HCT116 (cell line): Measurements from ENCODE around the gene OBSCN. TPM values are rescaled to one million over a fixed set of nuclear protein-coding genes. Genes with fewer than 3 reads are reported as not detected.

Source experiments
- ATAC-seq: fragments of 200-7000 bp; cut with Tn5 transposase; 2 replicates; pipeline ENCODE4 v1.9.1; 2020; ENCODE audit warnings: mild to moderate bottlenecking, moderate library complexity
- BruUV-seq: library from RNA; stranded (reverse); fragments of 400-500 nt; replicated peaks from 2 replicates; lab custom pipeline; 2021; lab: Mats Ljungman, UMichigan
- CTCF ChIA-PET: fragments of 300-600 bp; sonication (Branson Sonifier 250); formaldehyde crosslinking; loops from one replicate; lab custom pipeline; 2021; ENCODE audit warnings: antibody characterized with exemption; lab: Charles Lee
- POLR2A ChIA-PET: fragments of 300-600, 350-600 bp; sonication (Branson Sonifier 250); formaldehyde crosslinking; loops from one replicate; lab custom pipeline; 2021; ENCODE audit warnings: antibody characterized with exemption; lab: Charles Lee
- RAD21 ChIA-PET, 2 experiments: fragments of 300-600 bp; sonication (Branson Sonifier 250); formaldehyde crosslinking; loops; one replicate each; lab custom pipeline; 2023; ENCODE audit warnings: low total read pairs in 2 of 2; ENCODE audit not compliant: uncharacterized antibody in 2 of 2, unreplicated experiment in 2 of 2, low non-redundant PET in 1 of 2; lab: Charles Lee
- DNase-seq: peaks from one replicate; pipeline ENCODE4 v3.0.0-alpha.2; 2010; ENCODE audit warnings: low read depth, low spot score
- H2AFZ ChIP-seq: fragments of 200-600 bp; shearing (Covaris generic), sonication (generic); 2 replicates; pipeline ENCODE4 v1.6.1; 2017; ENCODE audit warnings: low read depth, mixed run types, mixed read lengths, antibody characterized with exemption, low read length; ENCODE audit not compliant: poor library complexity, severe bottlenecking
- H3K27ac ChIP-seq: 2 replicates; pipeline ENCODE4 v1.5.1; 2012; ENCODE audit warnings: low read depth, low read length
- H3K27me3 ChIP-seq: fragments of 200-600 bp; sonication (generic); 2 replicates; pipeline ENCODE4 v1.6.1; 2016; ENCODE audit warnings: mixed run types, low read length, mixed read lengths; ENCODE audit not compliant: insufficient read depth
- H3K36me3 ChIP-seq, 2 experiments: fragments of 200-500 bp in 1 of 2; fragments of 200-600 bp in 1 of 2; sonication (Bioruptor generic) in 1 of 2; sonication (generic) in 1 of 2; 2 replicates each; pipeline versions ENCODE4 v1.5.1 to v1.6.1; 2014 to 2016; ENCODE audit warnings: low read length in 2 of 2, inconsistent platforms in 1 of 2, mixed read lengths in 1 of 2, mixed run types in 1 of 2; ENCODE audit not compliant: insufficient read depth in 2 of 2, control insufficient read depth in 1 of 2
- H3K4me1 ChIP-seq, 2 experiments: fragments of 200-600 bp in 1 of 2; sonication (generic) in 1 of 2; 2 replicates each; pipeline versions ENCODE4 v1.5.1 to v1.6.1; 2012 to 2017; ENCODE audit warnings: low read length in 2 of 2, inconsistent platforms in 1 of 2, mild to moderate bottlenecking in 1 of 2, mixed read lengths in 1 of 2, mixed run types in 1 of 2, moderate library complexity in 1 of 2; ENCODE audit not compliant: insufficient read depth in 2 of 2, control insufficient read depth in 1 of 2
- H3K4me2 ChIP-seq: fragments of 200-600 bp; sonication (generic); 2 replicates; pipeline ENCODE4 v1.6.1; 2017; ENCODE audit warnings: mixed run types, low read length, mixed read lengths
- H3K4me3 ChIP-seq, 2 experiments: fragments of 200-600 bp in 1 of 2; sonication (generic) in 1 of 2; replicated peaks in 1 of 2; 2 replicates each; pipeline ENCODE4 v1.5.1; 2011 to 2016; ENCODE audit warnings: low read length in 2 of 2, control low read depth in 1 of 2, low read depth in 1 of 2, mild to moderate bottlenecking in 1 of 2, mixed read lengths in 1 of 2, mixed run types in 1 of 2
- H3K79me2 ChIP-seq: fragments of 200-600 bp; sonication (generic); 2 replicates; pipeline ENCODE4 v1.6.1; 2017; ENCODE audit warnings: mild to moderate bottlenecking, mixed run types, low read length, moderate library complexity, mixed read lengths; ENCODE audit not compliant: insufficient read depth
- H3K9ac ChIP-seq: fragments of 200-600 bp; sonication (generic); 2 replicates; pipeline ENCODE4 v1.6.1; 2016; ENCODE audit warnings: low read length, mixed read lengths
- H3K9me2 ChIP-seq: fragments of 200-600 bp; sonication (generic), shearing (Covaris generic); 2 replicates; pipeline ENCODE4 v1.6.1; 2017; ENCODE audit warnings: mixed run types, mild to moderate bottlenecking, moderate library complexity; ENCODE audit not compliant: insufficient read depth
- H3K9me3 ChIP-seq, 2 experiments: fragments of 200-500 bp in 1 of 2; fragments of 200-600 bp in 1 of 2; sonication (Bioruptor generic) in 1 of 2; sonication (generic) in 1 of 2; 2 replicates each; pipeline ENCODE4 v1.6.1; 2014 to 2017; ENCODE audit warnings: low read length in 2 of 2, mixed read lengths in 2 of 2, inconsistent platforms in 1 of 2, low read depth in 1 of 2, mild to moderate bottlenecking in 1 of 2, mixed run types in 1 of 2, moderate library complexity in 1 of 2; ENCODE audit not compliant: control insufficient read depth in 1 of 2, insufficient read depth in 1 of 2
- H4K20me1 ChIP-seq: fragments of 200-600 bp; sonication (generic), shearing (Covaris generic); 2 replicates; pipeline ENCODE4 v1.6.1; 2017; ENCODE audit warnings: mixed run types, mild to moderate bottlenecking, moderate library complexity; ENCODE audit not compliant: insufficient read depth
- CBX3 ChIP-seq: IDR thresholded peaks from 2 replicates; pipeline ENCODE4 v1.6.1; 2012; ENCODE audit warnings: low read depth
- CEBPB ChIP-seq: IDR thresholded peaks from 2 replicates; pipeline ENCODE4 v1.6.1; 2012; ENCODE audit warnings: low read depth
- EGR1 ChIP-seq: IDR thresholded peaks from 2 replicates; pipeline ENCODE4 v1.6.1; 2012; ENCODE audit warnings: low read depth
- ELF1 ChIP-seq: IDR thresholded peaks from 2 replicates; pipeline ENCODE4 v1.6.1; 2012; ENCODE audit warnings: low read depth, borderline replicate concordance
- EZH2phosphoT487 ChIP-seq: fragments of 200-600 bp; IDR thresholded peaks from 2 replicates; pipeline ENCODE4 v1.6.1; 2018; ENCODE audit warnings: antibody characterized with exemption, borderline replicate concordance
- FOSL1 ChIP-seq: IDR thresholded peaks from 2 replicates; pipeline ENCODE4 v1.6.1; 2012; ENCODE audit warnings: low read depth
- POLR2A ChIP-seq: IDR thresholded peaks from 2 replicates; pipeline ENCODE4 v1.7.0; 2011; ENCODE audit warnings: borderline replicate concordance; ENCODE audit not compliant: insufficient read depth, insufficient read length; ENCODE audit errors: extremely low read depth
- POLR2AphosphoS5 ChIP-seq: IDR thresholded peaks from 2 replicates; pipeline ENCODE4 v1.6.1; 2011; ENCODE audit warnings: mild to moderate bottlenecking, low read depth, low read length, moderate library complexity
- RAD21 ChIP-seq: IDR thresholded peaks from 2 replicates; pipeline ENCODE4 v1.6.1; 2012; ENCODE audit warnings: low read depth, mild to moderate bottlenecking
- SIN3A ChIP-seq: IDR thresholded peaks from 2 replicates; pipeline ENCODE4 v1.6.1; 2012; ENCODE audit warnings: low read depth
- SP1 ChIP-seq: IDR thresholded peaks from 2 replicates; pipeline ENCODE4 v1.6.1; 2012; ENCODE audit warnings: low read depth
- SRF ChIP-seq: IDR thresholded peaks from 2 replicates; pipeline ENCODE4 v1.6.1; 2012; ENCODE audit warnings: low read depth
- TCF7L2 ChIP-seq: IDR thresholded peaks from 2 replicates; pipeline ENCODE4 v1.7.0; 2011; ENCODE audit warnings: borderline replicate concordance, inconsistent platforms; ENCODE audit not compliant: insufficient read depth, insufficient read length; ENCODE audit errors: extremely low read depth
- YY1 ChIP-seq: IDR thresholded peaks from 2 replicates; pipeline ENCODE4 v1.6.1; 2011; ENCODE audit warnings: low read length, low read depth, moderate library complexity, mild to moderate bottlenecking; ENCODE audit not compliant: insufficient replicate concordance; ENCODE audit errors: extremely low read depth
- ZFX ChIP-seq: fragments of 450-650 bp; IDR thresholded peaks from 2 replicates; pipeline ENCODE4 v1.6.1; 2017
- intact Hi-C: fragments of 100-400 bp; cut with micrococcal nuclease; formaldehyde crosslinking; loops from 2 replicates; pipeline ENCODE4 v1.10.0; 2022
- total RNA-seq: library from RNA; stranded (reverse); gene quantifications from one replicate; pipeline ENCODE4 v1.2.1, GENCODE V29; 2021; ENCODE audit not compliant: unreplicated experiment
- TF ChIP-seq, protein P1 (sequence below): IDR thresholded peaks from 2 replicates; pipeline ENCODE4 v1.6.1; 2011; ENCODE audit warnings: mild to moderate bottlenecking, low read length, moderate library complexity; ENCODE audit not compliant: insufficient replicate concordance; ENCODE audit errors: extremely low read depth
- TF ChIP-seq, protein P2 (sequence below), 3 experiments: fragments of 200-600 bp in 1 of 3; sonication (generic) in 1 of 3; IDR thresholded peaks in 2 of 3; conservative IDR thresholded peaks in 1 of 3; 2 replicates each; pipeline ENCODE4 v1.5.1; 2012 to 2017; ENCODE audit warnings: low read depth in 2 of 3, low read length in 2 of 3, antibody characterized with exemption in 1 of 3, borderline replicate concordance in 1 of 3, control low read depth in 1 of 3, mild to moderate bottlenecking in 1 of 3, mixed read lengths in 1 of 3, mixed run types in 1 of 3, moderate library complexity in 1 of 3; ENCODE audit not compliant: insufficient read depth in 1 of 3
- TF ChIP-seq, protein P3 (sequence below): IDR thresholded peaks from 2 replicates; pipeline ENCODE4 v1.6.1; 2012
- TF ChIP-seq, protein P4 (sequence below): IDR thresholded peaks from 2 replicates; pipeline ENCODE4 v1.6.1; 2012; ENCODE audit warnings: low read depth

The OBSCN gene
- total RNA-seq, 1 experiment from 2014 or later: 16.6 TPM

DNA sequence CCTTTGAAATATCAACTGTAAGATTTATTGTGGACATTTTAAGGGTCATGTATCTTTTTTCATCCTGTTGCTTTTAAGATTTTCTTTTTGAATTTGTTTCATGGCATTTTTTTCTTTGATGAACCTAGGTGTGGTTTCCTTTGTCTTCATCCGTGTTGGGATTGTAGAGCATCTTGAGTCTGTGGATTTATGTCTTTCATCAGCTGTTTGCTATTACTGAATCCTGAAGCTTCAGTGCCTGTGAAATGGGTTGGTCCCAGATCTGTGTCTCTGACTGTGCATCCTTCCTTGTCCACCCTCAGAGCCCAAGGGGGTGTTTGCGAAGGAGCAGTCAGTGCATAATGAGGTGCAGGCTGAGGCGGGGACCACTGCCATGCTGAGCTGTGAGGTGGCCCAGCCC, 37.3 kb downstream of the OBSCN start:
- no peak overlapping the region for H3K4me3 ChIP-seq
- H3K79me2 ChIP-seq: no peaks in the 10 kb centered on the region
- H3K4me2 ChIP-seq: no peak overlapping the region
- ChIA-PET RAD21 (no interaction called here), CTCF (no interaction called here), POLR2A (no interaction called here)
- no TSS peak for BruUV-seq
- H3K9me2 ChIP-seq: no peaks in the 10 kb centered on the region
- H3K36me3 ChIP-seq: peaks cover 8 to 32% of the 10 kb centered on the region in 2 experiments; a peak in 3 of 4 replicates
- peaks cover 34 to 50% of the 10 kb centered on the region in 2 experiments; a peak in 3 of 4 replicates for H3K9me3 ChIP-seq
- H4K20me1 ChIP-seq: no peaks in the 10 kb centered on the region
- TF ChIP-seq YY1 (no peak), ELF1 (no peak), RAD21 (no peak), CBX3 (no peak), SIN3A (no peak), POLR2A (no peak), EGR1 (no peak), ZFX (no peak), SP1 (no peak), SRF (no peak), POLR2AphosphoS5 (no peak), TCF7L2 (no peak), CEBPB (no peak), EZH2phosphoT487 (no peak), FOSL1 (no peak)
- TF ChIP-seq, protein P1, sequence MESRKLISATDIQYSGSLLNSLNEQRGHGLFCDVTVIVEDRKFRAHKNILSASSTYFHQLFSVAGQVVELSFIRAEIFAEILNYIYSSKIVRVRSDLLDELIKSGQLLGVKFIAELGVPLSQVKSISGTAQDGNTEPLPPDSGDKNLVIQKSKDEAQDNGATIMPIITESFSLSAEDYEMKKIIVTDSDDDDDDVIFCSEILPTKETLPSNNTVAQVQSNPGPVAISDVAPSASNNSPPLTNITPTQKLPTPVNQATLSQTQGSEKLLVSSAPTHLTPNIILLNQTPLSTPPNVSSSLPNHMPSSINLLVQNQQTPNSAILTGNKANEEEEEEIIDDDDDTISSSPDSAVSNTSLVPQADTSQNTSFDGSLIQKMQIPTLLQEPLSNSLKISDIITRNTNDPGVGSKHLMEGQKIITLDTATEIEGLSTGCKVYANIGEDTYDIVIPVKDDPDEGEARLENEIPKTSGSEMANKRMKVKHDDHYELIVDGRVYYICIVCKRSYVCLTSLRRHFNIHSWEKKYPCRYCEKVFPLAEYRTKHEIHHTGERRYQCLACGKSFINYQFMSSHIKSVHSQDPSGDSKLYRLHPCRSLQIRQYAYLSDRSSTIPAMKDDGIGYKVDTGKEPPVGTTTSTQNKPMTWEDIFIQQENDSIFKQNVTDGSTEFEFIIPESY: no peak
- TF ChIP-seq, protein P2, sequence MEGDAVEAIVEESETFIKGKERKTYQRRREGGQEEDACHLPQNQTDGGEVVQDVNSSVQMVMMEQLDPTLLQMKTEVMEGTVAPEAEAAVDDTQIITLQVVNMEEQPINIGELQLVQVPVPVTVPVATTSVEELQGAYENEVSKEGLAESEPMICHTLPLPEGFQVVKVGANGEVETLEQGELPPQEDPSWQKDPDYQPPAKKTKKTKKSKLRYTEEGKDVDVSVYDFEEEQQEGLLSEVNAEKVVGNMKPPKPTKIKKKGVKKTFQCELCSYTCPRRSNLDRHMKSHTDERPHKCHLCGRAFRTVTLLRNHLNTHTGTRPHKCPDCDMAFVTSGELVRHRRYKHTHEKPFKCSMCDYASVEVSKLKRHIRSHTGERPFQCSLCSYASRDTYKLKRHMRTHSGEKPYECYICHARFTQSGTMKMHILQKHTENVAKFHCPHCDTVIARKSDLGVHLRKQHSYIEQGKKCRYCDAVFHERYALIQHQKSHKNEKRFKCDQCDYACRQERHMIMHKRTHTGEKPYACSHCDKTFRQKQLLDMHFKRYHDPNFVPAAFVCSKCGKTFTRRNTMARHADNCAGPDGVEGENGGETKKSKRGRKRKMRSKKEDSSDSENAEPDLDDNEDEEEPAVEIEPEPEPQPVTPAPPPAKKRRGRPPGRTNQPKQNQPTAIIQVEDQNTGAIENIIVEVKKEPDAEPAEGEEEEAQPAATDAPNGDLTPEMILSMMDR (IDR thresholded peaks at IDR 0.05 in 2 of 3, conservative IDR thresholded peaks at IDR 0.05 in 1 of 3; ENCODE audit: borderline replicate concordance in 1 of 3, insufficient read depth in 1 of 3, low read depth in 2 of 3, low read length in 2 of 3): no peak
- TF ChIP-seq, protein P3, sequence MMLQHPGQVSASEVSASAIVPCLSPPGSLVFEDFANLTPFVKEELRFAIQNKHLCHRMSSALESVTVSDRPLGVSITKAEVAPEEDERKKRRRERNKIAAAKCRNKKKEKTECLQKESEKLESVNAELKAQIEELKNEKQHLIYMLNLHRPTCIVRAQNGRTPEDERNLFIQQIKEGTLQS: no peak
- TF ChIP-seq, protein P4, sequence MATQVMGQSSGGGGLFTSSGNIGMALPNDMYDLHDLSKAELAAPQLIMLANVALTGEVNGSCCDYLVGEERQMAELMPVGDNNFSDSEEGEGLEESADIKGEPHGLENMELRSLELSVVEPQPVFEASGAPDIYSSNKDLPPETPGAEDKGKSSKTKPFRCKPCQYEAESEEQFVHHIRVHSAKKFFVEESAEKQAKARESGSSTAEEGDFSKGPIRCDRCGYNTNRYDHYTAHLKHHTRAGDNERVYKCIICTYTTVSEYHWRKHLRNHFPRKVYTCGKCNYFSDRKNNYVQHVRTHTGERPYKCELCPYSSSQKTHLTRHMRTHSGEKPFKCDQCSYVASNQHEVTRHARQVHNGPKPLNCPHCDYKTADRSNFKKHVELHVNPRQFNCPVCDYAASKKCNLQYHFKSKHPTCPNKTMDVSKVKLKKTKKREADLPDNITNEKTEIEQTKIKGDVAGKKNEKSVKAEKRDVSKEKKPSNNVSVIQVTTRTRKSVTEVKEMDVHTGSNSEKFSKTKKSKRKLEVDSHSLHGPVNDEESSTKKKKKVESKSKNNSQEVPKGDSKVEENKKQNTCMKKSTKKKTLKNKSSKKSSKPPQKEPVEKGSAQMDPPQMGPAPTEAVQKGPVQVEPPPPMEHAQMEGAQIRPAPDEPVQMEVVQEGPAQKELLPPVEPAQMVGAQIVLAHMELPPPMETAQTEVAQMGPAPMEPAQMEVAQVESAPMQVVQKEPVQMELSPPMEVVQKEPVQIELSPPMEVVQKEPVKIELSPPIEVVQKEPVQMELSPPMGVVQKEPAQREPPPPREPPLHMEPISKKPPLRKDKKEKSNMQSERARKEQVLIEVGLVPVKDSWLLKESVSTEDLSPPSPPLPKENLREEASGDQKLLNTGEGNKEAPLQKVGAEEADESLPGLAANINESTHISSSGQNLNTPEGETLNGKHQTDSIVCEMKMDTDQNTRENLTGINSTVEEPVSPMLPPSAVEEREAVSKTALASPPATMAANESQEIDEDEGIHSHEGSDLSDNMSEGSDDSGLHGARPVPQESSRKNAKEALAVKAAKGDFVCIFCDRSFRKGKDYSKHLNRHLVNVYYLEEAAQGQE: no peak
- no peak overlapping the region for H2AFZ ChIP-seq
- H3K27ac ChIP-seq: no peak overlapping the region
- H3K4me1 ChIP-seq: no peaks in the 10 kb centered on the region
- no peak for DNase-seq
- no peak for ATAC-seq
- H3K9ac ChIP-seq: no peak overlapping the region
- H3K27me3 ChIP-seq: no peaks in the 10 kb centered on the region
- intact Hi-C loops: no loop called here
